K562 (cell line): ENCODE measurements around the gene MKNK1. TPM values are rescaled to one million over a fixed set of nuclear protein-coding genes. Genes with fewer than 3 reads are reported as not detected.

Experiments used
- CSDE1 ChIP-seq, 2 experiments: fragments of 450-650 bp; IDR thresholded peaks; 2 replicates each; pipeline ENCODE4 v1.6.1; 2016; ENCODE audit warnings: mild to moderate bottlenecking in 1 of 2
- KAT7 ChIP-seq: sonication (generic); formaldehyde crosslinking; IDR thresholded peaks from 2 replicates; pipeline ENCODE4 v1.8.0; 2022; ENCODE audit warnings: missing genetic modification reagents, mild to moderate bottlenecking, borderline replicate concordance
- KDM4B ChIP-seq, 2 experiments: fragments of 450-650 bp in 1 of 2; sonication (generic) in 1 of 2; IDR thresholded peaks; 2 replicates each; pipeline ENCODE4 v1.6.1; 2016 to 2017; ENCODE audit warnings: borderline replicate concordance in 2 of 2, antibody characterized with exemption in 1 of 2, low read depth in 1 of 2, mild to moderate bottlenecking in 1 of 2
- NEUROD1 ChIP-seq: fragments of 150-350 bp; IDR thresholded peaks from 2 replicates; pipeline ENCODE4 v1.6.1; 2014; ENCODE audit warnings: borderline replicate concordance, low read length, low read depth; ENCODE audit not compliant: partially characterized antibody
- NR3C1 ChIP-seq: sonication (generic); formaldehyde crosslinking; IDR thresholded peaks from 2 replicates; pipeline ENCODE4 v1.8.1; 2022; ENCODE audit warnings: missing genetic modification reagents
- PBX2 ChIP-seq, 2 experiments: IDR thresholded peaks in 1 of 2; conservative IDR thresholded peaks in 1 of 2; 2 replicates each; pipeline ENCODE4 v1.6.1; 2016; ENCODE audit warnings: low read depth in 2 of 2, mild to moderate bottlenecking in 1 of 2, missing compliant biosample characterization in 1 of 2, missing genetic modification characterization in 1 of 2, moderate library complexity in 1 of 2
- PPARD ChIP-seq: fragments of 250-450 bp; sonication (Bioruptor Pico); IDR thresholded peaks from 2 replicates; pipeline ENCODE4 v1.8.0; 2022; ENCODE audit warnings: inconsistent platforms, mild to moderate bottlenecking, moderate library complexity
- RHOXF2B ChIP-seq: fragments of 250-450 bp; sonication (Bioruptor Pico); conservative IDR thresholded peaks from 2 replicates; pipeline ENCODE4 v1.5.1; 2021
- SIN3B ChIP-seq: fragments of 450-650 bp; IDR thresholded peaks from 2 replicates; pipeline ENCODE4 v1.6.1; 2017; ENCODE audit warnings: low read depth, mild to moderate bottlenecking, moderate library complexity
- SMARCA5 ChIP-seq: fragments of 450-650 bp; IDR thresholded peaks from 2 replicates; pipeline ENCODE4 v1.6.1; 2016
- TAL1 ChIP-seq: fragments of 450-650 bp; IDR thresholded peaks from 2 replicates; pipeline ENCODE4 v1.6.1; 2016; ENCODE audit warnings: mild to moderate bottlenecking
- TCF3 ChIP-seq: sonication (generic); formaldehyde crosslinking; IDR thresholded peaks from 2 replicates; pipeline ENCODE4 v1.4.0; 2020; ENCODE audit warnings: mild to moderate bottlenecking, missing genetic modification reagents
- TSHZ1 ChIP-seq: fragments of 250-450 bp; sonication (Bioruptor Pico); IDR thresholded peaks from 2 replicates; pipeline ENCODE4 v1.4.0; 2020; ENCODE audit warnings: mild to moderate bottlenecking, moderate library complexity
- XRCC4 ChIP-seq: IDR thresholded peaks from one replicate; pipeline ENCODE4 v1.6.1; 2011; ENCODE audit not compliant: insufficient read depth, insufficient read length; ENCODE audit errors: extremely low read depth
- ZFP36 ChIP-seq: fragments of 150-350 bp; IDR thresholded peaks from 2 replicates; pipeline ENCODE4 v1.6.1; 2018; ENCODE audit warnings: low read length, low read depth; ENCODE audit not compliant: partially characterized antibody
- ZNF121 ChIP-seq: sonication (generic); formaldehyde crosslinking; conservative IDR thresholded peaks from 2 replicates; pipeline ENCODE4 v1.8.0; 2022; ENCODE audit warnings: missing genetic modification reagents
- ZNF785 ChIP-seq: fragments of 250-450 bp; sonication (Bioruptor Pico); IDR thresholded peaks from 2 replicates; pipeline ENCODE4 v1.4.0; 2020; ENCODE audit warnings: mild to moderate bottlenecking
- polyA plus RNA-seq, 8 experiments: library from polyadenylated mRNA; depleted of rRNA in 4 of 8; stranded (reverse) in 5 of 8; unstranded in 3 of 8; fragments of >200 nt; fragmentation: Nextera tagmentation in 2 of 8; fragmentation: Illumina TruSeq in 1 of 8; extraction: Ambion mirVana in 2 of 8; extraction: Trizol in 1 of 8; gene quantifications; 2 replicates each; pipeline versions ENCODE4 v1.2.1 to v1.2.3, GENCODE V29; 2011 to 2014; ENCODE audit warnings: inconsistent platforms in 1 of 8, missing spikeins in 1 of 8
- total RNA-seq, 7 experiments: library from RNA; depleted of rRNA in 6 of 7; stranded (reverse); fragments of >200 nt in 6 of 7; fragmentation: Illumina TruSeq in 2 of 7; extraction: Trizol in 2 of 7; gene quantifications; 2 replicates each; pipeline versions ENCODE4 v1.2.1 to v1.2.3, GENCODE V29; 2011 to 2021; ENCODE audit warnings: low replicate concordance in 1 of 7
- TF ChIP-seq, protein P1 (sequence below): fragments of 450-650 bp; IDR thresholded peaks from 2 replicates; pipeline ENCODE4 v1.6.1; 2014; ENCODE audit warnings: low read depth, mild to moderate bottlenecking, moderate library complexity, borderline replicate concordance
- TF ChIP-seq, protein P2 (sequence below): fragments of 200-800 bp; sonication (Bioruptor generic); IDR thresholded peaks from 2 replicates; pipeline ENCODE4 v1.6.1; 2017; ENCODE audit warnings: missing genetic modification characterization, missing compliant biosample characterization

Gene MKNK1
- total and polyA plus RNA-seq, 9 of the 15 experiments (the other 6 are each of a cell fraction or from before 2014, with no cell fraction given), result 27.7 to 51.3 (median 43.7) TPM

DNA sequence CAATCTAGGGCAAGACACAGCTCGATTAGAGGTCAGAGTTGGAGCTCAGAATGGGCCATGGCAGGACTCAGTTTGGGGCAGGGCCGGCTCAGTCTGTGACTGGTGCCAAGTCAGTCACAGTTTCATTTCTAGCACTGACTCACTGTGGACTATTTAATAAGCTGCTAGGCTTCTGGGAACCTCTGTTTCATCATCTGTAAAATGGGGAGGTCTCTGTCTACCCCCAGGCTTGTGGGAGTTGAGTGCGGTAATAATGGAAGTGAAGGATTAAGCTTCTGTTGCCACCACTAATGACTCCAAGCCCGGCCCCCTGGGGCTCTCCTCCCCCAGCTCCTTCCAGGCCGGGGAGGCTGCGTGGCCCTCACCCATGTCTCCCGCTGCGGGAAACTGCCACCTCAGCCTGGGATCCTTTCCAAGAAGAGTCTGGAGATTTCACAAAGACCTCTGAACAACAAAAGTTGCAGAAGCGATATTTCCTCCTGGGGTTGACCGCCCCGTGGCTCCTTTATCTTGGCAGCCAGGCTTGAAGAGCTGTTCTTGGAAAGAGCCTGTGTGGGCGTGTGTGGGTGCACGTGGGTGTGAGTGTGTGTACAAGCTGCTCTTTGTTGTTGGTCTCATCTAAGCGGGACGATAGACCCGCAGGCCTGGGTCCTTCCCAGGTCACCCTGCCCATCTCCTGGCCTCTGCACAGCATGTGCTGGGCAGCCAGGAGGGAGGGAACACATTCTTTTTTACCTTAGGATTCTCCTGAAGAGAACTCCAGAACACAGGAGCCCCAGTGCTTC is 81.7 kb downstream of the MKNK1 start (continued):
- TF ChIP-seq TSHZ1 (CRISPR knock-in tag) (no peak), XRCC4 (no peak), SMARCA5 (peak; percentile 91), ZFP36 (no peak), PBX2 (CRISPR knock-in tag; IDR thresholded peaks at IDR 0.05; ENCODE audit: low read depth) (no peak), PBX2 (tag; conservative IDR thresholded peaks at IDR 0.05; ENCODE audit: low read depth) (peak; percentile 66), KDM4B (IDR thresholded peaks at IDR 0.05; ENCODE audit: borderline replicate concordance in 2 of 2, low read depth in 1 of 2) (no peak), CSDE1 (IDR thresholded peaks at IDR 0.05) (no peak), RHOXF2B (CRISPR knock-in tag) (no peak; the same call in 1 of the 2 replicates), TAL1 (peak; percentile 89), NR3C1 (no peak), ZNF785 (no peak), KAT7 (no peak), PPARD (CRISPR knock-in tag) (no peak), ZNF121 (no peak), NEUROD1 (peak; percentile 90), SIN3B (no peak), TCF3 (CRISPR knock-in tag) (peak; percentile 96)
- TF ChIP-seq, protein P1, sequence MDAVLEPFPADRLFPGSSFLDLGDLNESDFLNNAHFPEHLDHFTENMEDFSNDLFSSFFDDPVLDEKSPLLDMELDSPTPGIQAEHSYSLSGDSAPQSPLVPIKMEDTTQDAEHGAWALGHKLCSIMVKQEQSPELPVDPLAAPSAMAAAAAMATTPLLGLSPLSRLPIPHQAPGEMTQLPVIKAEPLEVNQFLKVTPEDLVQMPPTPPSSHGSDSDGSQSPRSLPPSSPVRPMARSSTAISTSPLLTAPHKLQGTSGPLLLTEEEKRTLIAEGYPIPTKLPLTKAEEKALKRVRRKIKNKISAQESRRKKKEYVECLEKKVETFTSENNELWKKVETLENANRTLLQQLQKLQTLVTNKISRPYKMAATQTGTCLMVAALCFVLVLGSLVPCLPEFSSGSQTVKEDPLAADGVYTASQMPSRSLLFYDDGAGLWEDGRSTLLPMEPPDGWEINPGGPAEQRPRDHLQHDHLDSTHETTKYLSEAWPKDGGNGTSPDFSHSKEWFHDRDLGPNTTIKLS, result peak; percentile 97
- TF ChIP-seq, protein P2, sequence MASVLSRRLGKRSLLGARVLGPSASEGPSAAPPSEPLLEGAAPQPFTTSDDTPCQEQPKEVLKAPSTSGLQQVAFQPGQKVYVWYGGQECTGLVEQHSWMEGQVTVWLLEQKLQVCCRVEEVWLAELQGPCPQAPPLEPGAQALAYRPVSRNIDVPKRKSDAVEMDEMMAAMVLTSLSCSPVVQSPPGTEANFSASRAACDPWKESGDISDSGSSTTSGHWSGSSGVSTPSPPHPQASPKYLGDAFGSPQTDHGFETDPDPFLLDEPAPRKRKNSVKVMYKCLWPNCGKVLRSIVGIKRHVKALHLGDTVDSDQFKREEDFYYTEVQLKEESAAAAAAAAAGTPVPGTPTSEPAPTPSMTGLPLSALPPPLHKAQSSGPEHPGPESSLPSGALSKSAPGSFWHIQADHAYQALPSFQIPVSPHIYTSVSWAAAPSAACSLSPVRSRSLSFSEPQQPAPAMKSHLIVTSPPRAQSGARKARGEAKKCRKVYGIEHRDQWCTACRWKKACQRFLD (CRISPR knock-in tag), result peak; percentile 69
